Activated CD8-positive, alpha-beta T cell treated with anti-CD3 and anti-CD28 coated beads for 36 hours (primary cell): ENCODE measurements around the gene ASXL2. TPM values are rescaled to one million over a fixed set of nuclear protein-coding genes. Genes with fewer than 3 reads are reported as not detected.

Experiments used
- ATAC-seq: fragments of 200-7000 bp; cut with Tn5 transposase; one replicate; pipeline ENCODE4 v1.10.0; 2021; ENCODE audit warnings: mild to moderate bottlenecking, moderate library complexity
- CTCF ChIA-PET: fragments of 350-600 bp; sonication (Branson Sonifier 250); formaldehyde crosslinking; loops from one replicate; lab custom pipeline; 2021; ENCODE audit warnings: antibody characterized with exemption; lab: Charles Lee
- POLR2A ChIA-PET: fragments of 350-600 bp; sonication (Branson Sonifier 250); formaldehyde crosslinking; loops from one replicate; lab custom pipeline; 2021; ENCODE audit warnings: antibody characterized with exemption; lab: Charles Lee
- DNase-seq: peaks from one replicate; pipeline ENCODE4 v3.0.0-alpha.2; 2020
- H3K27ac Mint-ChIP-seq: one replicate; pipeline ENCODE4 v1.8.0; 2021; ENCODE audit warnings: mild to moderate bottlenecking, mixed read lengths
- H3K27me3 Mint-ChIP-seq: one replicate; pipeline ENCODE4 v1.8.0; 2021; ENCODE audit warnings: mixed read lengths
- H3K36me3 Mint-ChIP-seq: one replicate; pipeline ENCODE4 v1.8.0; 2021; ENCODE audit warnings: low read depth, mixed read lengths
- H3K4me1 Mint-ChIP-seq: one replicate; pipeline ENCODE4 v1.8.0; 2021; ENCODE audit warnings: low read depth, mixed read lengths
- H3K4me3 Mint-ChIP-seq: one replicate; pipeline ENCODE4 v1.8.0; 2021; ENCODE audit warnings: mild to moderate bottlenecking, moderate library complexity, mixed read lengths
- H3K9me3 Mint-ChIP-seq: one replicate; pipeline ENCODE4 v1.8.0; 2021; ENCODE audit warnings: mixed read lengths
- CTCF ChIP-seq: fragments of 200-600 bp; IDR thresholded peaks from one replicate; pipeline ENCODE4 v1.8.0; 2022; ENCODE audit warnings: antibody characterized with exemption, mild to moderate bottlenecking
- intact Hi-C: fragments of 100-400 bp; cut with micrococcal nuclease; formaldehyde crosslinking; loops from one replicate; pipeline ENCODE4 v1.10.0; 2022
- total RNA-seq, 2 experiments: library from RNA; stranded (reverse); gene quantifications; one replicate each; pipeline ENCODE4 v1.2.3, GENCODE V29; 2021

Gene ASXL2
- total RNA-seq, 2 experiments from 2014 or later = 42.5 to 42.8 TPM

GRCh38 chr2:25749676-25750075 is 128.6 kb downstream of the ASXL2 start:
- DNase-seq (peak; percentile 21), ATAC-seq (peak; percentile 38)
- intact Hi-C loops = no loop called here
- Mint-ChIP-seq H3K9me3 (no peaks in the 10 kb centered on the region), H3K4me3 (no peak overlapping the region), H3K27me3 (no peaks in the 10 kb centered on the region), H3K4me1 (peaks cover 27% of the 10 kb centered on the region), H3K27ac (peak overlapping the region; percentile 72), H3K36me3 (peaks cover 39% of the 10 kb centered on the region)
- ChIA-PET CTCF (interaction anchor here (0.6 to 1.6 kb wide), 2 partner anchors 39 to 143 kb away, joined by 3 read pairs; no protein-coding TSS in a partner anchor), POLR2A (interaction anchor here (1.4 kb wide), 1 partner anchor 11 kb away, joined by 3 read pairs; no protein-coding TSS in a partner anchor)
- TF ChIP-seq CTCF = no peak

GRCh38 chr2:25744055-25744454 is 134.2 kb downstream of the ASXL2 start:
- intact Hi-C loops = no loop called here
- CTCF ChIA-PET = interaction anchor here (0.6 to 1.6 kb wide), 4 partner anchors 9 to 128 kb away, joined by 3 to 5 read pairs (median 4); no protein-coding TSS in a partner anchor
- H3K27me3 Mint-ChIP-seq = no peaks in the 10 kb centered on the region
- ATAC-seq (no peak), DNase-seq (no peak)
- H3K27ac Mint-ChIP-seq = peak overlapping the region; percentile 35
- H3K36me3 Mint-ChIP-seq = peaks cover 42% of the 10 kb centered on the region
- H3K4me3 Mint-ChIP-seq = no peak overlapping the region
- POLR2A ChIA-PET = interaction anchor here (1.7 kb wide), 1 partner anchor 107 kb away, joined by 6 read pairs; no protein-coding TSS in a partner anchor
- H3K9me3 Mint-ChIP-seq = no peaks in the 10 kb centered on the region
- no peak for TF ChIP-seq CTCF
- H3K4me1 Mint-ChIP-seq = peaks cover 25% of the 10 kb centered on the region

GRCh38 chr2:25743132-25743830 is 135.0 kb downstream of the ASXL2 start:
- intact Hi-C loops = no loop called here
- DNase-seq = no peak
- no peak for ATAC-seq
- Mint-ChIP-seq H3K36me3 (peaks cover 42% of the 10 kb centered on the region), H3K27me3 (no peaks in the 10 kb centered on the region), H3K4me3 (no peak overlapping the region), H3K9me3 (no peaks in the 10 kb centered on the region), H3K27ac (peak overlapping the region; percentile 62), H3K4me1 (peaks cover 25% of the 10 kb centered on the region)
- TF ChIP-seq CTCF = no peak
- ChIA-PET CTCF (interaction anchor here (0.7 to 1.6 kb wide), 5 partner anchors 8 to 136 kb away, joined by 3 to 5 read pairs (median 4); no protein-coding TSS in a partner anchor), POLR2A (interaction anchor here (1.5 to 1.7 kb wide), 2 partner anchors 46 to 108 kb away, joined by 4 to 6 read pairs; no protein-coding TSS in a partner anchor)

GRCh38 chr2:25742501-25742900 is 135.8 kb downstream of the ASXL2 start:
- ChIA-PET CTCF (interaction anchor here (0.9 to 1.2 kb wide), 2 partner anchors 136 to 213 kb away, joined by 3 to 4 read pairs; no protein-coding TSS in a partner anchor), POLR2A (interaction anchor here (1.5 to 1.7 kb wide), 2 partner anchors 46 to 109 kb away, joined by 4 to 6 read pairs; no protein-coding TSS in a partner anchor)
- peak overlapping the region; percentile 28 for H3K27ac Mint-ChIP-seq
- DNase-seq (no peak), ATAC-seq (no peak)
- H3K4me3 Mint-ChIP-seq = no peak overlapping the region
- intact Hi-C loops = no loop called here
- peaks cover 25% of the 10 kb centered on the region for H3K4me1 Mint-ChIP-seq
- H3K27me3 Mint-ChIP-seq = no peaks in the 10 kb centered on the region
- peaks cover 42% of the 10 kb centered on the region for H3K36me3 Mint-ChIP-seq
- no peak for TF ChIP-seq CTCF
- no peaks in the 10 kb centered on the region for H3K9me3 Mint-ChIP-seq
